ENCODE data around the gene HARBI1. TPM values are rescaled to one million over a fixed set of nuclear protein-coding genes. Genes with fewer than 3 reads are reported as not detected.
A peak's percentile ranks its signal among the peaks of the same experiment; 100 is the strongest.

HARBI1 gene
- total and polyA plus RNA-seq, 10 of the 15 experiments (the other 5 are each of a cell fraction or from before 2014, with no cell fraction given) = 3.6 to 8.4 (median 5.2) TPM

DNA sequence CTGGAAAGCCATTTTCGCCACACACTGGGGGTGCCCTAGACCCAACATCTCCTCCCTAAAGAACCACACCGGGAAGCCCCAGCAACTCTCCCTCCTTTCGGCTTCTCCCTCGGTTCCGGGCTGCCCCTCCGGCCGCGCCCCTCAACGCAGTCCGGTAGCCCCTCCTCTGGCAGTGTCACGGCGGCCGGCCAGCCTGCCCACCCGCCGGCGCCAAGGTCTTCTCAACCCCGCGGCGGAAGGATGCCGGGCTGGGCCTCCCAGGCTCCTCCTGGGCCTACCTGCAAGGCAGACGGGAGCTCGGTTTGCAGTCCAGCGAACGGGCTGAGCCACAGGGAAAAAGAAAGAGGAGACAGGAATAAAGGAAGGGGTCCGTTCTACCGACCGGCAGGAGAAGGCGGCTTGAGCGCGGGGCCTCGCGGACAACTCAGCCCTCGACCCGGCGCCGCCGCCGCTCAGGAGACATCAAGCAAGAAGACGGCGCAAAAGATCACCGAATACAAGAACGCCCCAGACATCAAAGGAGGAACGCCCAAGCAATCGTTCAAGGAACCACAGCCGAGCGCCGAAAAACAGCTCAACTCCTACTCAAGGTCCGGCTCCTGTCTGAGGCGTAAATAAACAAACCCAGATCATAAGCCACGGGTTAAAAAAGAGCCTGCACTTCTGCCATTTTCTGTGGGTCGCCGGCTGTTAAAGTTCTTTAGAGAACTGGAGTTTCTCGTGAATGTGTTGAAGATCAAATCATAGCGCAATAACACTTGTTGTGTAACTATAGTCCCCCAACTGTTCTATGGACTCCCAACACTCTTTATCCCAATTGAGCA is 23.3 kb downstream of the HARBI1 start, which contains the start of gene AMBRA1 (continued):
- TF ChIP-seq, protein P1, sequence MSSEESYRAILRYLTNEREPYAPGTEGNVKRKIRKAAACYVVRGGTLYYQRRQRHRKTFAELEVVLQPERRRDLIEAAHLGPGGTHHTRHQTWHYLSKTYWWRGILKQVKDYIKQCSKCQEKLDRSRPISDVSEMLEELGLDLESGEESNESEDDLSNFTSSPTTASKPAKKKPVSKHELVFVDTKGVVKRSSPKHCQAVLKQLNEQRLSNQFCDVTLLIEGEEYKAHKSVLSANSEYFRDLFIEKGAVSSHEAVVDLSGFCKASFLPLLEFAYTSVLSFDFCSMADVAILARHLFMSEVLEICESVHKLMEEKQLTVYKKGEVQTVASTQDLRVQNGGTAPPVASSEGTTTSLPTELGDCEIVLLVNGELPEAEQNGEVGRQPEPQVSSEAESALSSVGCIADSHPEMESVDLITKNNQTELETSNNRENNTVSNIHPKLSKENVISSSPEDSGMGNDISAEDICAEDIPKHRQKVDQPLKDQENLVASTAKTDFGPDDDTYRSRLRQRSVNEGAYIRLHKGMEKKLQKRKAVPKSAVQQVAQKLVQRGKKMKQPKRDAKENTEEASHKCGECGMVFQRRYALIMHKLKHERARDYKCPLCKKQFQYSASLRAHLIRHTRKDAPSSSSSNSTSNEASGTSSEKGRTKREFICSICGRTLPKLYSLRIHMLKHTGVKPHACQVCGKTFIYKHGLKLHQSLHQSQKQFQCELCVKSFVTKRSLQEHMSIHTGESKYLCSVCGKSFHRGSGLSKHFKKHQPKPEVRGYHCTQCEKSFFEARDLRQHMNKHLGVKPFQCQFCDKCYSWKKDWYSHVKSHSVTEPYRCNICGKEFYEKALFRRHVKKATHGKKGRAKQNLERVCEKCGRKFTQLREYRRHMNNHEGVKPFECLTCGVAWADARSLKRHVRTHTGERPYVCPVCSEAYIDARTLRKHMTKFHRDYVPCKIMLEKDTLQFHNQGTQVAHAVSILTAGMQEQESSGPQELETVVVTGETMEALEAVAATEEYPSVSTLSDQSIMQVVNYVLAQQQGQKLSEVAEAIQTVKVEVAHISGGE (CRISPR knock-in tag; IDR thresholded peaks at IDR 0.05) = no peak
- TF ChIP-seq NFXL1 (IDR thresholded peaks at IDR 0.05; ENCODE audit: borderline replicate concordance) = no peak
- TF ChIP-seq TCF3 (IDR thresholded peaks at IDR 0.05; ENCODE audit: borderline replicate concordance, insufficient read depth, low read depth, low read length) = no peak
- peak; percentile 55 for TF ChIP-seq SP1 (IDR thresholded peaks at IDR 0.05; ENCODE audit: low read depth, low read length)
- TF ChIP-seq YBX1 (IDR thresholded peaks at IDR 0.05) = no peak
- 0 out of 2 replicates have a peak, but pooled peaks have one; percentile 51 for TF ChIP-seq BACH1 (IDR thresholded peaks at IDR 0.05; ENCODE audit: borderline replicate concordance)
- no peak for TF ChIP-seq STAT3 (IDR thresholded peaks at IDR 0.05; ENCODE audit: low read depth, low read length)
- TF ChIP-seq ZZZ3 (IDR thresholded peaks at IDR 0.05; ENCODE audit: control insufficient read depth, insufficient read length, low read depth) = no peak
- TF ChIP-seq CEBPB (IDR thresholded peaks at IDR 0.05; ENCODE audit: borderline replicate concordance in 1 of 2, low read depth in 2 of 2, low read length in 2 of 2) = no peak
- no peak for TF ChIP-seq HDGF (IDR thresholded peaks at IDR 0.05)
- TF ChIP-seq POLR2A (IDR thresholded peaks at IDR 0.05; ENCODE audit: low read depth, low read length) = peak; percentile 85
- peak; percentile 50 for TF ChIP-seq DPF2 (IDR thresholded peaks at IDR 0.05)
- TF ChIP-seq, protein P2, sequence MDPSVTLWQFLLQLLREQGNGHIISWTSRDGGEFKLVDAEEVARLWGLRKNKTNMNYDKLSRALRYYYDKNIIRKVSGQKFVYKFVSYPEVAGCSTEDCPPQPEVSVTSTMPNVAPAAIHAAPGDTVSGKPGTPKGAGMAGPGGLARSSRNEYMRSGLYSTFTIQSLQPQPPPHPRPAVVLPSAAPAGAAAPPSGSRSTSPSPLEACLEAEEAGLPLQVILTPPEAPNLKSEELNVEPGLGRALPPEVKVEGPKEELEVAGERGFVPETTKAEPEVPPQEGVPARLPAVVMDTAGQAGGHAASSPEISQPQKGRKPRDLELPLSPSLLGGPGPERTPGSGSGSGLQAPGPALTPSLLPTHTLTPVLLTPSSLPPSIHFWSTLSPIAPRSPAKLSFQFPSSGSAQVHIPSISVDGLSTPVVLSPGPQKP (IDR thresholded peaks at IDR 0.05; ENCODE audit: low read depth, low read length) = no peak
- TF ChIP-seq NR2C1 (IDR thresholded peaks at IDR 0.05) = peak; percentile 39; the same call in 1 of the 2 replicates
- no peak for TF ChIP-seq EED (IDR thresholded peaks at IDR 0.05; ENCODE audit: low read depth)
- peak; percentile 75 for TF ChIP-seq RB1 (IDR thresholded peaks at IDR 0.05; ENCODE audit: borderline replicate concordance)
- no peak for TF ChIP-seq BMI1 (IDR thresholded peaks at IDR 0.05; ENCODE audit: borderline replicate concordance)
- no peak for TF ChIP-seq EZH2 (IDR thresholded peaks at IDR 0.05; ENCODE audit: borderline replicate concordance, control insufficient read depth, low read depth, low read length)
- TF ChIP-seq, protein P3, sequence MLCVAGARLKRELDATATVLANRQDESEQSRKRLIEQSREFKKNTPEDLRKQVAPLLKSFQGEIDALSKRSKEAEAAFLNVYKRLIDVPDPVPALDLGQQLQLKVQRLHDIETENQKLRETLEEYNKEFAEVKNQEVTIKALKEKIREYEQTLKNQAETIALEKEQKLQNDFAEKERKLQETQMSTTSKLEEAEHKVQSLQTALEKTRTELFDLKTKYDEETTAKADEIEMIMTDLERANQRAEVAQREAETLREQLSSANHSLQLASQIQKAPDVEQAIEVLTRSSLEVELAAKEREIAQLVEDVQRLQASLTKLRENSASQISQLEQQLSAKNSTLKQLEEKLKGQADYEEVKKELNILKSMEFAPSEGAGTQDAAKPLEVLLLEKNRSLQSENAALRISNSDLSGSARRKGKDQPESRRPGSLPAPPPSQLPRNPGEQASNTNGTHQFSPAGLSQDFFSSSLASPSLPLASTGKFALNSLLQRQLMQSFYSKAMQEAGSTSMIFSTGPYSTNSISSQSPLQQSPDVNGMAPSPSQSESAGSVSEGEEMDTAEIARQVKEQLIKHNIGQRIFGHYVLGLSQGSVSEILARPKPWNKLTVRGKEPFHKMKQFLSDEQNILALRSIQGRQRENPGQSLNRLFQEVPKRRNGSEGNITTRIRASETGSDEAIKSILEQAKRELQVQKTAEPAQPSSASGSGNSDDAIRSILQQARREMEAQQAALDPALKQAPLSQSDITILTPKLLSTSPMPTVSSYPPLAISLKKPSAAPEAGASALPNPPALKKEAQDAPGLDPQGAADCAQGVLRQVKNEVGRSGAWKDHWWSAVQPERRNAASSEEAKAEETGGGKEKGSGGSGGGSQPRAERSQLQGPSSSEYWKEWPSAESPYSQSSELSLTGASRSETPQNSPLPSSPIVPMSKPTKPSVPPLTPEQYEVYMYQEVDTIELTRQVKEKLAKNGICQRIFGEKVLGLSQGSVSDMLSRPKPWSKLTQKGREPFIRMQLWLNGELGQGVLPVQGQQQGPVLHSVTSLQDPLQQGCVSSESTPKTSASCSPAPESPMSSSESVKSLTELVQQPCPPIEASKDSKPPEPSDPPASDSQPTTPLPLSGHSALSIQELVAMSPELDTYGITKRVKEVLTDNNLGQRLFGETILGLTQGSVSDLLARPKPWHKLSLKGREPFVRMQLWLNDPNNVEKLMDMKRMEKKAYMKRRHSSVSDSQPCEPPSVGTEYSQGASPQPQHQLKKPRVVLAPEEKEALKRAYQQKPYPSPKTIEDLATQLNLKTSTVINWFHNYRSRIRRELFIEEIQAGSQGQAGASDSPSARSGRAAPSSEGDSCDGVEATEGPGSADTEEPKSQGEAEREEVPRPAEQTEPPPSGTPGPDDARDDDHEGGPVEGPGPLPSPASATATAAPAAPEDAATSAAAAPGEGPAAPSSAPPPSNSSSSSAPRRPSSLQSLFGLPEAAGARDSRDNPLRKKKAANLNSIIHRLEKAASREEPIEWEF (IDR thresholded peaks at IDR 0.05; ENCODE audit: insufficient replicate concordance, low read depth, low read length) = peak; percentile 100
